ENCODE data around the gene SNX4. TPM values are rescaled to one million over a fixed set of nuclear protein-coding genes. Genes with fewer than 3 reads are reported as not detected.

Gene SNX4
- polyA plus RNA-seq, 1 donor from 2014 or later: 180 TPM

DNA sequence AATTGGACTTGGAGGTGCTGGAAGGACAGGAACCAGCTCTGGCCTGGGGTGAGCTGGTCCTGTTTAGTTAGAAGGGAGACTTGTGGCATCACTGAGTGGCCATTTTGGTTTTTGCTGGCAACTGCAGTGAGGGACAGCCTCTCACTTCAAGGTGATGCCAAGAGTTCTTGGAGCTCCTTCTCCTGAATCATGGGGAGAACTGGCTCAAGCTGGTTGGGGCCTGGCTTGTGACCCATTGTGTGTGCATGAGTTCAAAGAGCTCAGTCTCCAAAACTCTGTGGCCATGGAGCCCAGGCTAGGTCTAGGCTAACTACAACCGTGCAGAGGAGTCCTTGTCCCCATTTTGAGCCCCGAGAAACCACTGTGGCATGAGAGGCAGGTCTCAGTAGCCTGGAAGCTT is 84.8 kb downstream of the SNX4 start:
- Histone ChIP-seq H3F3A (ENCODE audit: insufficient read depth, low read length, poor library complexity, severe bottlenecking) (no peaks in the 10 kb centered on the region), H3K9me2 (ENCODE audit: insufficient read depth, low read length) (no peaks in the 10 kb centered on the region), H3K9ac (ENCODE audit: low read length) (no peak overlapping the region), H4K20me1 (ENCODE audit: insufficient read depth) (no peaks in the 10 kb centered on the region), H3K36me3 (ENCODE audit: insufficient read depth, low read length) (no peaks in the 10 kb centered on the region), H2AFZ (ENCODE audit: low read depth, low read length) (no peak overlapping the region), H3K27me3 (ENCODE audit: insufficient read depth, low read depth, low read length) (no peaks in the 10 kb centered on the region), H3K79me2 (replicated peaks; ENCODE audit: insufficient read depth, low read length) (no peaks in the 10 kb centered on the region), H3K4me3 (ENCODE audit: low read length) (no peak overlapping the region), H3K9me3 (ENCODE audit: low read length) (no peaks in the 10 kb centered on the region), H3K27ac (ENCODE audit: low read length) (no peak overlapping the region), H3K4me2 (ENCODE audit: low read length) (no peak overlapping the region)
- TF ChIP-seq POLR2AphosphoS5 (IDR thresholded peaks at IDR 0.05): no peak
- no peak for TF ChIP-seq EP300 (conservative IDR thresholded peaks at IDR 0.05; ENCODE audit: poor library complexity, severe bottlenecking)
- TF ChIP-seq, protein P1, sequence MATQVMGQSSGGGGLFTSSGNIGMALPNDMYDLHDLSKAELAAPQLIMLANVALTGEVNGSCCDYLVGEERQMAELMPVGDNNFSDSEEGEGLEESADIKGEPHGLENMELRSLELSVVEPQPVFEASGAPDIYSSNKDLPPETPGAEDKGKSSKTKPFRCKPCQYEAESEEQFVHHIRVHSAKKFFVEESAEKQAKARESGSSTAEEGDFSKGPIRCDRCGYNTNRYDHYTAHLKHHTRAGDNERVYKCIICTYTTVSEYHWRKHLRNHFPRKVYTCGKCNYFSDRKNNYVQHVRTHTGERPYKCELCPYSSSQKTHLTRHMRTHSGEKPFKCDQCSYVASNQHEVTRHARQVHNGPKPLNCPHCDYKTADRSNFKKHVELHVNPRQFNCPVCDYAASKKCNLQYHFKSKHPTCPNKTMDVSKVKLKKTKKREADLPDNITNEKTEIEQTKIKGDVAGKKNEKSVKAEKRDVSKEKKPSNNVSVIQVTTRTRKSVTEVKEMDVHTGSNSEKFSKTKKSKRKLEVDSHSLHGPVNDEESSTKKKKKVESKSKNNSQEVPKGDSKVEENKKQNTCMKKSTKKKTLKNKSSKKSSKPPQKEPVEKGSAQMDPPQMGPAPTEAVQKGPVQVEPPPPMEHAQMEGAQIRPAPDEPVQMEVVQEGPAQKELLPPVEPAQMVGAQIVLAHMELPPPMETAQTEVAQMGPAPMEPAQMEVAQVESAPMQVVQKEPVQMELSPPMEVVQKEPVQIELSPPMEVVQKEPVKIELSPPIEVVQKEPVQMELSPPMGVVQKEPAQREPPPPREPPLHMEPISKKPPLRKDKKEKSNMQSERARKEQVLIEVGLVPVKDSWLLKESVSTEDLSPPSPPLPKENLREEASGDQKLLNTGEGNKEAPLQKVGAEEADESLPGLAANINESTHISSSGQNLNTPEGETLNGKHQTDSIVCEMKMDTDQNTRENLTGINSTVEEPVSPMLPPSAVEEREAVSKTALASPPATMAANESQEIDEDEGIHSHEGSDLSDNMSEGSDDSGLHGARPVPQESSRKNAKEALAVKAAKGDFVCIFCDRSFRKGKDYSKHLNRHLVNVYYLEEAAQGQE (IDR thresholded peaks at IDR 0.05; ENCODE audit: borderline replicate concordance): no peak
- TF ChIP-seq, protein P2, sequence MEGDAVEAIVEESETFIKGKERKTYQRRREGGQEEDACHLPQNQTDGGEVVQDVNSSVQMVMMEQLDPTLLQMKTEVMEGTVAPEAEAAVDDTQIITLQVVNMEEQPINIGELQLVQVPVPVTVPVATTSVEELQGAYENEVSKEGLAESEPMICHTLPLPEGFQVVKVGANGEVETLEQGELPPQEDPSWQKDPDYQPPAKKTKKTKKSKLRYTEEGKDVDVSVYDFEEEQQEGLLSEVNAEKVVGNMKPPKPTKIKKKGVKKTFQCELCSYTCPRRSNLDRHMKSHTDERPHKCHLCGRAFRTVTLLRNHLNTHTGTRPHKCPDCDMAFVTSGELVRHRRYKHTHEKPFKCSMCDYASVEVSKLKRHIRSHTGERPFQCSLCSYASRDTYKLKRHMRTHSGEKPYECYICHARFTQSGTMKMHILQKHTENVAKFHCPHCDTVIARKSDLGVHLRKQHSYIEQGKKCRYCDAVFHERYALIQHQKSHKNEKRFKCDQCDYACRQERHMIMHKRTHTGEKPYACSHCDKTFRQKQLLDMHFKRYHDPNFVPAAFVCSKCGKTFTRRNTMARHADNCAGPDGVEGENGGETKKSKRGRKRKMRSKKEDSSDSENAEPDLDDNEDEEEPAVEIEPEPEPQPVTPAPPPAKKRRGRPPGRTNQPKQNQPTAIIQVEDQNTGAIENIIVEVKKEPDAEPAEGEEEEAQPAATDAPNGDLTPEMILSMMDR (IDR thresholded peaks at IDR 0.05; ENCODE audit: poor library complexity, severe bottlenecking): no peak
- no peak for TF ChIP-seq SMC3 (conservative IDR thresholded peaks at IDR 0.05; ENCODE audit: poor library complexity)
- TF ChIP-seq MXI1 (conservative IDR thresholded peaks at IDR 0.05; ENCODE audit: poor library complexity, severe bottlenecking): no peak
- no peak for TF ChIP-seq RAD21 (conservative IDR thresholded peaks at IDR 0.05)
- TF ChIP-seq TAF1 (IDR thresholded peaks at IDR 0.05; ENCODE audit: low read depth): no peak
- TF ChIP-seq EZH2 (IDR thresholded peaks at IDR 0.05; ENCODE audit: borderline replicate concordance, insufficient read depth, low read length, poor library complexity, severe bottlenecking): no peak

DNA sequence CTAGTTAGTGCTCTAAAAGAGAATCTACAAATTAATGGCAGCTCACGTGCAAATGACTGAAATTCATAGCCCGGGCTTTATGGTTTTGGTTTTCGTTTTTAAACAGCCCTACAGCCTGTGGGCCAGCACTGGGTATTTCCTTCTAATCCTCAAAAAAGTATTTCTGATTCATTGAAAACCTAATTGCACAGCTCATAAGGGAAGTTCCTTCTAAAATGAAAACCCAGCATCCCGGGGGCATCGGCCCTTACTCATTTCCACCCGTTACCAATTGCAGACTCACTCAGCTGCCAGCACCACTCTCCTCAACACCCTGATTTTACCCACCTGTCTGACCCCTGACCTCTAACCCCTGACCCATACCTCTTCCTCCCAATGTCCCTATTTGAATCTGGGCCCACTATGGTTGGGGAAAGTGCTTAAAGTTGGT is 85.4 kb downstream of the SNX4 start:
- H3K9me2 ChIP-seq (ENCODE audit: insufficient read depth, low read length): no peaks in the 10 kb centered on the region
- no peak overlapping the region for H2AFZ ChIP-seq (ENCODE audit: low read depth, low read length)

More for the DNA sequence above, 85.4 kb downstream of the SNX4 start:
- H3K9me3 ChIP-seq (ENCODE audit: low read length): no peaks in the 10 kb centered on the region
- no peaks in the 10 kb centered on the region for H4K20me1 ChIP-seq (ENCODE audit: insufficient read depth)
- no peaks in the 10 kb centered on the region for H3K27me3 ChIP-seq (ENCODE audit: insufficient read depth, low read depth, low read length)
- H3K79me2 ChIP-seq (replicated peaks; ENCODE audit: insufficient read depth, low read length): no peaks in the 10 kb centered on the region
- no peak overlapping the region for H3K4me3 ChIP-seq (ENCODE audit: low read length)
- H3K27ac ChIP-seq (ENCODE audit: low read length): no peak overlapping the region
- H3K4me2 ChIP-seq (ENCODE audit: low read length): no peak overlapping the region
- no peak overlapping the region for H3K9ac ChIP-seq (ENCODE audit: low read length)
- no peaks in the 10 kb centered on the region for H3K36me3 ChIP-seq (ENCODE audit: insufficient read depth, low read length)
- H3F3A ChIP-seq (ENCODE audit: insufficient read depth, low read length, poor library complexity, severe bottlenecking): no peaks in the 10 kb centered on the region
- TF ChIP-seq, protein P1 (IDR thresholded peaks at IDR 0.05; ENCODE audit: borderline replicate concordance): no peak
- TF ChIP-seq, protein P2 (IDR thresholded peaks at IDR 0.05; ENCODE audit: poor library complexity, severe bottlenecking): no peak
- no peak for TF ChIP-seq EP300 (conservative IDR thresholded peaks at IDR 0.05; ENCODE audit: poor library complexity, severe bottlenecking)
- TF ChIP-seq EZH2 (IDR thresholded peaks at IDR 0.05; ENCODE audit: borderline replicate concordance, insufficient read depth, low read length, poor library complexity, severe bottlenecking): no peak
- TF ChIP-seq RAD21 (conservative IDR thresholded peaks at IDR 0.05): no peak
- no peak for TF ChIP-seq SMC3 (conservative IDR thresholded peaks at IDR 0.05; ENCODE audit: poor library complexity)
- no peak for TF ChIP-seq MXI1 (conservative IDR thresholded peaks at IDR 0.05; ENCODE audit: poor library complexity, severe bottlenecking)
